PFSK-1 (cell line): ENCODE measurements around the gene SMAD1.

Source experiments
- FOXP2 ChIP-seq: optimal IDR thresholded peaks from 2 replicates; pipeline ENCODE3; 2011; ENCODE audit warnings: borderline replicate concordance, control low read depth, inconsistent platforms; ENCODE audit not compliant: insufficient read depth; ENCODE audit errors: extremely low read length, extremely low read depth
- POLR2AphosphoS5 ChIP-seq: IDR thresholded peaks from 2 replicates; pipeline ENCODE4 v1.6.1; 2012; ENCODE audit warnings: low read depth, mild to moderate bottlenecking, control low read depth, low read length, moderate library complexity
- SIN3A ChIP-seq: IDR thresholded peaks from 2 replicates; pipeline ENCODE4 v1.6.1; 2012; ENCODE audit warnings: mild to moderate bottlenecking, low read length, moderate library complexity, borderline replicate concordance; ENCODE audit not compliant: insufficient read depth
- TAF1 ChIP-seq: IDR thresholded peaks from 2 replicates; pipeline ENCODE4 v1.6.1; 2012; ENCODE audit warnings: low read length, control low read depth, borderline replicate concordance; ENCODE audit not compliant: insufficient read depth
- TF ChIP-seq, protein P1 (sequence below), 2 experiments: IDR thresholded peaks; 2 replicates each; pipeline versions ENCODE4 v1.6.1 to v1.8.0; 2011 to 2012; ENCODE audit warnings: low read depth in 2 of 2, low read length in 2 of 2, control low read depth in 1 of 2, inconsistent platforms in 1 of 2, mild to moderate bottlenecking in 1 of 2, moderate library complexity in 1 of 2; ENCODE audit not compliant: insufficient read depth in 1 of 2

SMAD1 gene

DNA sequence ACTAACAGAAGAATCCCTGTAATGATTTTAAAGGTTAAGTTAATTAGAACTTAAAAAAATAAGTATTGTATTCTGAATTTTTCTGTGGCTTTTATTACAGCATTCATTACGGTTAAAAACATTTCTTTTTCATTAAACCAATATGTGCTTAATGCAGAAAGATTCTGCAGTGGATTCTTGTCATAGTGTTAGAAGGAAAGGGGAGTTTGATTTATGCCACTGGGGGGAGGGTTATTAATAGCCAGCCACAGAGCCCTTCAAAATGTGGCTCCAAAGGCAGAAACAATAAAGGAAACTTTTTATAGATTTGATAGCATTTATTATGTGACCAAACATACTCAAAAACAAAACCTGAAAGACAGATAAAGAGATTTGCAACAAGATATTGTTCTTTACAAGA lies 9.1 kb downstream of the SMAD1 start:
- no peak for TF ChIP-seq TAF1
- TF ChIP-seq POLR2AphosphoS5, result no peak
- no peak for TF ChIP-seq SIN3A
- TF ChIP-seq FOXP2, result no peak
- TF ChIP-seq, protein P1, sequence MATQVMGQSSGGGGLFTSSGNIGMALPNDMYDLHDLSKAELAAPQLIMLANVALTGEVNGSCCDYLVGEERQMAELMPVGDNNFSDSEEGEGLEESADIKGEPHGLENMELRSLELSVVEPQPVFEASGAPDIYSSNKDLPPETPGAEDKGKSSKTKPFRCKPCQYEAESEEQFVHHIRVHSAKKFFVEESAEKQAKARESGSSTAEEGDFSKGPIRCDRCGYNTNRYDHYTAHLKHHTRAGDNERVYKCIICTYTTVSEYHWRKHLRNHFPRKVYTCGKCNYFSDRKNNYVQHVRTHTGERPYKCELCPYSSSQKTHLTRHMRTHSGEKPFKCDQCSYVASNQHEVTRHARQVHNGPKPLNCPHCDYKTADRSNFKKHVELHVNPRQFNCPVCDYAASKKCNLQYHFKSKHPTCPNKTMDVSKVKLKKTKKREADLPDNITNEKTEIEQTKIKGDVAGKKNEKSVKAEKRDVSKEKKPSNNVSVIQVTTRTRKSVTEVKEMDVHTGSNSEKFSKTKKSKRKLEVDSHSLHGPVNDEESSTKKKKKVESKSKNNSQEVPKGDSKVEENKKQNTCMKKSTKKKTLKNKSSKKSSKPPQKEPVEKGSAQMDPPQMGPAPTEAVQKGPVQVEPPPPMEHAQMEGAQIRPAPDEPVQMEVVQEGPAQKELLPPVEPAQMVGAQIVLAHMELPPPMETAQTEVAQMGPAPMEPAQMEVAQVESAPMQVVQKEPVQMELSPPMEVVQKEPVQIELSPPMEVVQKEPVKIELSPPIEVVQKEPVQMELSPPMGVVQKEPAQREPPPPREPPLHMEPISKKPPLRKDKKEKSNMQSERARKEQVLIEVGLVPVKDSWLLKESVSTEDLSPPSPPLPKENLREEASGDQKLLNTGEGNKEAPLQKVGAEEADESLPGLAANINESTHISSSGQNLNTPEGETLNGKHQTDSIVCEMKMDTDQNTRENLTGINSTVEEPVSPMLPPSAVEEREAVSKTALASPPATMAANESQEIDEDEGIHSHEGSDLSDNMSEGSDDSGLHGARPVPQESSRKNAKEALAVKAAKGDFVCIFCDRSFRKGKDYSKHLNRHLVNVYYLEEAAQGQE (IDR thresholded peaks at IDR 0.05; ENCODE audit: insufficient read depth in 1 of 2, low read depth in 2 of 2, low read length in 2 of 2), result no peak

DNA sequence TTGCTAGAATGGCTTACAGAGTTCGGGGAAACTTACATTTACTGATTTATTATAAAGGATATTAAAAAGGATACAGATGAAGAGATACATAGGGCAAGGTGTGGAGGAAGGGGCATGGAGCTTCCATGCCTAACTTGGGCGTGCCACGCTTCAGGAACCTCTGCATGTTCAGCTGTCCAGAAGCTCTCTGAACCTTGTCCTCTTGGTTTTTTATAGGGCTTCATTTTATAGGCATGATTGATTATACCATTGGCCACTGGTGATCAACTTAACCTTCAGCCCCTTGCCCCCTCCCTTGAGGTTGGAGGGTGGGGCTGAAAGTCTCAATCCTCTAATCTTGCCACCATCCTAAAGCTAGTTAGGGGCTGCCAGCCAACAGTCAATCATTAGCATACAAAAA lies 10.7 kb downstream of the SMAD1 start:
- TF ChIP-seq FOXP2 (no peak), POLR2AphosphoS5 (no peak), TAF1 (no peak), SIN3A (no peak)
- TF ChIP-seq, protein P1 (IDR thresholded peaks at IDR 0.05; ENCODE audit: insufficient read depth in 1 of 2, low read depth in 2 of 2, low read length in 2 of 2), result no peak

DNA sequence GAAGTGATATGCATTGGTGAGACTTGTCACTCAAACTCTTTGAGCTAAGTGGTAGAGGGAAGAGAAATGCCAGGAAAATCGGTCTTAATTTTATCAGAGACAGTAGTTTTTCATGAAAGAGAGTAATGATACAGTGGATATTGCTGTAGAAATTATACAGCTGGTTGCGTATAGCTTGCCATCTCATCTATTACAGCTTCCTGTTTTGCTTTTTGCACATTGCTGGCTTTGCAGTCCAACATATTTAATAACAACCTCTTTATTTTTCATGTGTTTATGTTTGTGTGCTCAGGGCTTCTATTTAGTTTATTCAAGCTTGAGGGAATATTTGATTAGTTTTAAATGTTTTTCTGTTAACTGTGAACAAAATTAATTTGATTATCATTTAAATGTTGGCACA lies 11.5 kb downstream of the SMAD1 start:
- TF ChIP-seq FOXP2 (no peak), SIN3A (no peak), POLR2AphosphoS5 (no peak), TAF1 (no peak)
- TF ChIP-seq, protein P1 (IDR thresholded peaks at IDR 0.05; ENCODE audit: insufficient read depth in 1 of 2, low read depth in 2 of 2, low read length in 2 of 2), result no peak

DNA sequence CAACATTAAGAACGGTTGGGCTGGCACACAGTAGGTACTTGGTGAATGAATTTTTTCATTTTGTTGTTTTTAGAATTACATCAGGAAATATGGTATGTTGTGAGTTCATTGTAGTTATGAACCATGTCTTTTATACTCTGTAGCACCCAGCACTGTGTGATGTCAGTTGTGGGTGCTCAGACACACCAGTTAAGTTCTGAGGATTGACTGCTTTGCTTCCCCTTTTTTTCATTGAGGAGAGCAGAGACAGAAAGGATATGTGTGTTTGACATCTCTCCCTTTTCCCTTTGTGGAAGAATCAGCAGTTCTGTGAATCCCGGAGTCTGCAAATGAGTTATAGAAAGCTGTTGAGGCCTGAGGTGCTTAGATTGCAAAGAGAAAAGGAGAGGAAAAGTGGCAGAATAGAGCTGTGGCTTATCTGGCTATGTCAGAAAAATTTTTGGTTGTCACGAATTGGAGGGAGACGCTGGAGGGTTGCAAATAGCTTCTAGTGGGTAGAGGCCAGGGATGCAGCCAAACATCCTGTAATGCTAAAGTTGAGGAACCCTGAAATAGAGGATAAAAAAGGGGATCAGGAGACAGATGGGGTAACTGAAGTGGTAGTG lies 13.1 kb downstream of the SMAD1 start:
- TF ChIP-seq SIN3A, result no peak
- TF ChIP-seq POLR2AphosphoS5, result no peak
- TF ChIP-seq, protein P1 (IDR thresholded peaks at IDR 0.05; ENCODE audit: insufficient read depth in 1 of 2, low read depth in 2 of 2, low read length in 2 of 2), result no peak
- no peak for TF ChIP-seq TAF1
- no peak for TF ChIP-seq FOXP2

DNA sequence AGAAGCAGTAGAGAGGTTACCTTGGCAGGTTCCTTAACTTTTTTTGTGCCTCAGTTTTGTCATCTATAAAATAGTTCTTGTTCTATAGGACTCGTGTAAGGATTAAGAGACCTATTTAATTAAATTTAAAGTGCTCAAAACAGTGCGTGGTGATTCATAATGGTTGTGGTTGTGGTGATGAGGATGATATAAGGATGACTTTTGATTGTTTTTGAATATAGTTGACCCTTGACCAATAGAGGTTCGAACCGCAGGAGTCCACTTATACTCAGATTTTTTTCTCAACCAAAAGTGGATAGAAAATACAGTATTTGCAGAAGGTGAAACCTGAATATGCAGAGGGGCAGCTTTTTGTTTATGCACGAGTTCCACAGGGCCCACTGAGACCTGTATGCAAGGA lies 14.6 kb downstream of the SMAD1 start:
- TF ChIP-seq SIN3A (no peak), POLR2AphosphoS5 (no peak), TAF1 (no peak), FOXP2 (no peak)
- TF ChIP-seq, protein P1 (IDR thresholded peaks at IDR 0.05; ENCODE audit: insufficient read depth in 1 of 2, low read depth in 2 of 2, low read length in 2 of 2), result no peak
